Panc1 (cell line): ENCODE results near the gene ZNF107. TPM values are rescaled to one million over a fixed set of nuclear protein-coding genes. Genes with fewer than 3 reads are reported as not detected.

ENCODE experiments used
- ATAC-seq: fragments of 200-7000 bp; cut with Tn5 transposase; 2 replicates; pipeline ENCODE4 v1.9.1; 2020; ENCODE audit warnings: mild to moderate bottlenecking, moderate library complexity
- BruUV-seq: library from RNA; stranded (reverse); fragments of 400-500 nt; replicated peaks from 2 replicates; lab custom pipeline; 2021; lab: Mats Ljungman, UMichigan
- CTCF ChIA-PET: fragments of 300-600 bp; sonication (Branson Sonifier 250); formaldehyde crosslinking; loops from one replicate; lab custom pipeline; 2022; ENCODE audit warnings: antibody characterized with exemption; lab: Charles Lee
- POLR2A ChIA-PET: fragments of 300-600 bp; sonication (Branson Sonifier 250); formaldehyde crosslinking; loops from one replicate; lab custom pipeline; 2022; ENCODE audit warnings: antibody characterized with exemption; lab: Charles Lee
- DNase-seq: peaks from one replicate; pipeline ENCODE4 v3.0.0-alpha.2; 2010; ENCODE audit warnings: low read depth, low spot score
- H3K27ac ChIP-seq: 2 replicates; pipeline ENCODE4 v1.5.1; 2011; ENCODE audit warnings: mild to moderate bottlenecking, low read length, inconsistent platforms
- H3K27me3 ChIP-seq: fragments of 200-500 bp; sonication (Bioruptor generic); 2 replicates; pipeline ENCODE4 v1.6.0; 2014; ENCODE audit warnings: low read length, inconsistent platforms; ENCODE audit not compliant: control insufficient read depth, insufficient read depth
- H3K36me3 ChIP-seq: fragments of 200-500 bp; sonication (Bioruptor generic); 2 replicates; pipeline ENCODE4 v1.5.1; 2014; ENCODE audit warnings: inconsistent platforms, mild to moderate bottlenecking, low read length, moderate library complexity; ENCODE audit not compliant: control insufficient read depth, insufficient read depth
- H3K4me1 ChIP-seq: 2 replicates; pipeline ENCODE4 v1.5.1; 2011; ENCODE audit warnings: inconsistent platforms, mild to moderate bottlenecking, low read length, moderate library complexity; ENCODE audit not compliant: control insufficient read depth, insufficient read depth
- H3K4me3 ChIP-seq, 2 experiments: 2 replicates each; pipeline ENCODE4 v1.5.1; 2011 to 2012; ENCODE audit warnings: low read depth in 2 of 2, low read length in 2 of 2, mild to moderate bottlenecking in 2 of 2, inconsistent platforms in 1 of 2, moderate library complexity in 1 of 2
- H3K9me3 ChIP-seq: fragments of 200-500 bp; sonication (Bioruptor generic); 2 replicates; pipeline ENCODE4 v1.5.1; 2014; ENCODE audit warnings: low read depth, mild to moderate bottlenecking, inconsistent platforms, low read length, moderate library complexity; ENCODE audit not compliant: control insufficient read depth, insufficient read depth
- CTCF ChIP-seq: fragments of 450-650 bp; IDR thresholded peaks from 2 replicates; pipeline ENCODE4 v1.5.1; 2017; ENCODE audit warnings: mild to moderate bottlenecking
- POLR2AphosphoS5 ChIP-seq: IDR thresholded peaks from 2 replicates; pipeline ENCODE4 v1.6.1; 2012; ENCODE audit warnings: mild to moderate bottlenecking, low read depth, low read length, moderate library complexity
- REST ChIP-seq, 2 experiments: IDR thresholded peaks; 2 replicates each; pipeline ENCODE4 v1.6.1; 2011 to 2012; ENCODE audit warnings: low read depth in 2 of 2, control low read depth in 1 of 2, low read length in 1 of 2, mild to moderate bottlenecking in 1 of 2, moderate library complexity in 1 of 2; ENCODE audit not compliant: insufficient read depth in 1 of 2
- SIN3A ChIP-seq: IDR thresholded peaks from 2 replicates; pipeline ENCODE4 v1.6.1; 2012; ENCODE audit warnings: low read depth, mild to moderate bottlenecking, low read length, moderate library complexity, borderline replicate concordance; ENCODE audit not compliant: insufficient read depth
- TCF7L2 ChIP-seq: IDR thresholded peaks from 2 replicates; pipeline ENCODE4 v1.6.1; 2011; ENCODE audit warnings: mild to moderate bottlenecking, low read depth, low read length, inconsistent platforms
- in situ Hi-C: cut with HindIII; loops from 2 replicates; pipeline ENCODE4 v1.10.0; 2016; ENCODE audit warnings: low sequenced_read_pairs, low pct_unique_long_range_greater_than_20kb
- intact Hi-C: fragments of 100-400 bp; cut with micrococcal nuclease; formaldehyde crosslinking; loops from one replicate; pipeline ENCODE4 v1.10.0; 2022; ENCODE audit not compliant: unreplicated experiment
- total RNA-seq: library from RNA; stranded (reverse); gene quantifications from one replicate; pipeline ENCODE4 v1.2.1, GENCODE V29; 2021; ENCODE audit not compliant: unreplicated experiment

Gene ZNF107
- total RNA-seq, 1 experiment from 2014 or later, result 11.1 TPM

- H3K4me1 ChIP-seq, result no peaks in the 10 kb centered on the region
- BruUV-seq, result no TSS peak
- H3K27ac ChIP-seq, result no peak overlapping the region
- in situ Hi-C loops, result no loop called here
- DNase-seq (no peak), ATAC-seq (no peak)
- H3K4me3 ChIP-seq, result no peak overlapping the region
- no peaks in the 10 kb centered on the region for H3K36me3 ChIP-seq
- H3K9me3 ChIP-seq, result no peaks in the 10 kb centered on the region
- intact Hi-C loops, result no loop called here
- no peaks in the 10 kb centered on the region for H3K27me3 ChIP-seq
- TF ChIP-seq TCF7L2 (no peak), SIN3A (no peak), CTCF (no peak), REST (IDR thresholded peaks at IDR 0.05; ENCODE audit: insufficient read depth in 1 of 2, low read depth in 2 of 2, low read length in 1 of 2) (no peak), POLR2AphosphoS5 (no peak)
- ChIA-PET CTCF (no interaction called here), POLR2A (no interaction called here)
Observed at GRCh38 chr7:64634406-64635062, 31.4 kb upstream of the ZNF107 start.

GRCh38 chr7:64636386-64636785, 29.5 kb upstream of the ZNF107 start:
- BruUV-seq, result no TSS peak
- intact Hi-C loops, result no loop called here
- no peaks in the 10 kb centered on the region for H3K9me3 ChIP-seq

More at GRCh38 chr7:64636386-64636785, 29.5 kb upstream of the ZNF107 start:
- POLR2A ChIA-PET, result no interaction called here
- in situ Hi-C loops, result no loop called here
- DNase-seq (no peak), ATAC-seq (no peak)
- no peak for TF ChIP-seq SIN3A
- no peak for TF ChIP-seq REST (IDR thresholded peaks at IDR 0.05; ENCODE audit: insufficient read depth in 1 of 2, low read depth in 2 of 2, low read length in 1 of 2)
- peak; percentile 67 for TF ChIP-seq CTCF
- TF ChIP-seq TCF7L2, result no peak
- CTCF ChIA-PET, result no interaction called here
- Histone ChIP-seq H3K27me3 (no peaks in the 10 kb centered on the region), H3K4me1 (no peaks in the 10 kb centered on the region), H3K36me3 (no peaks in the 10 kb centered on the region), H3K27ac (no peak overlapping the region), H3K4me3 (no peak overlapping the region)
